GOT3 (cell line): ENCODE data around the gene ELF4.
A peak's percentile ranks its signal among the peaks of the same experiment; 100 is the strongest.

ENCODE experiments used
- DNase-seq: peaks from one replicate; lab custom pipeline; 2025; ENCODE audit warnings: mixed read lengths; lab: John Stamatoyannopoulos, UW

Gene ELF4

GRCh38 chrX:130083656-130084382 lies 26.5 kb downstream of the ELF4 start:
- DNase-seq, result no peak

GRCh38 chrX:130083107-130083490 lies 27.2 kb downstream of the ELF4 start:
- DNase-seq, result no peak

- DNase-seq, result no peak
These were observed 27.8 kb downstream of the ELF4 start for GRCh38 chrX:130082244-130083106.

GRCh38 chrX:130081421-130082045 lies 28.8 kb downstream of the ELF4 start:
- DNase-seq, result no peak

- no peak for DNase-seq
These were observed 29.4 kb downstream of the ELF4 start for GRCh38 chrX:130080791-130081367.

- no peak for DNase-seq
These were observed 30.4 kb downstream of the ELF4 start for GRCh38 chrX:130079824-130080406.

GRCh38 chrX:130075777-130076176 lies 34.5 kb downstream of the ELF4 start:
- DNase-seq, result no peak

GRCh38 chrX:130072345-130072740 lies 38.0 kb downstream of the ELF4 start:
- DNase-seq, result no peak

- no peak for DNase-seq
These were observed 38.5 kb downstream of the ELF4 start for GRCh38 chrX:130071611-130072344.

GRCh38 chrX:130066975-130067615 lies 43.2 kb downstream of the ELF4 start:
- DNase-seq, result no peak

GRCh38 chrX:130060122-130061069 lies 49.9 kb downstream of the ELF4 start:
- peak; percentile 63 for DNase-seq

GRCh38 chrX:130058652-130059051 lies 51.6 kb downstream of the ELF4 start:
- no peak for DNase-seq

- no peak for DNase-seq
These were observed 53.1 kb downstream of the ELF4 start for GRCh38 chrX:130057209-130057608.

- DNase-seq, result no peak
These were observed 54.4 kb downstream of the ELF4 start for GRCh38 chrX:130055899-130056298.

GRCh38 chrX:130055103-130055502 lies 55.2 kb downstream of the ELF4 start:
- no peak for DNase-seq

- no peak for DNase-seq
These were observed 57.1 kb downstream of the ELF4 start for GRCh38 chrX:130053236-130053635.

- DNase-seq, result no peak
These were observed 59.0 kb downstream of the ELF4 start for GRCh38 chrX:130051176-130051845.

GRCh38 chrX:130049821-130050220 lies 60.5 kb downstream of the ELF4 start:
- no peak for DNase-seq

GRCh38 chrX:130048686-130049222 lies 61.5 kb downstream of the ELF4 start:
- DNase-seq, result no peak
